Stimulated activated CD4-positive, alpha-beta T cell treated with anti-CD3 and anti-CD28 coated beads, Interleukin-15, amount 100 ng/mL, for 48 hours (primary cell): ENCODE data around the gene CRACDL.

Experiments
- DNase-seq, 2 donors: peaks; one replicate each; pipeline ENCODE4 v3.0.0-alpha.2; 2020; ENCODE audit warnings: low read depth in 2 of 2

CRACDL gene

GRCh38 chr2:98854682-98855081, 81.3 kb downstream of the CRACDL start:
- DNase-seq, result no peak

GRCh38 chr2:98852932-98853331, 83.1 kb downstream of the CRACDL start:
- DNase-seq, result no peak

GRCh38 chr2:98850074-98850473, 86.0 kb downstream of the CRACDL start:
- DNase-seq, result no peak

- no peak for DNase-seq
Measured at GRCh38 chr2:98849113-98849512, 86.9 kb downstream of the CRACDL start.

- no peak for DNase-seq
Measured at GRCh38 chr2:98847853-98848252, 88.2 kb downstream of the CRACDL start.

- DNase-seq, result no peak
Measured at GRCh38 chr2:98846041-98846440, 90.0 kb downstream of the CRACDL start.

- DNase-seq, result no peak
Measured at GRCh38 chr2:98842136-98842535, 93.9 kb downstream of the CRACDL start.

- no peak for DNase-seq
Measured at GRCh38 chr2:98839292-98839691, 96.7 kb downstream of the CRACDL start.

- peak in 1 of 2 donors; percentile 15 for DNase-seq
Measured at GRCh38 chr2:98835831-98836385, 100.1 kb downstream of the CRACDL start.

- DNase-seq, result no peak
Measured at GRCh38 chr2:98833917-98834263, 102.1 kb downstream of the CRACDL start.

- no peak for DNase-seq
Measured at GRCh38 chr2:98833172-98833916, 102.7 kb downstream of the CRACDL start.

- no peak for DNase-seq
Measured at GRCh38 chr2:98832172-98832571, 103.9 kb downstream of the CRACDL start.

- no peak for DNase-seq
Measured at GRCh38 chr2:98830571-98831145, 105.4 kb downstream of the CRACDL start.

GRCh38 chr2:98829581-98830270, 106.3 kb downstream of the CRACDL start:
- DNase-seq, result no peak

- no peak for DNase-seq
Measured at GRCh38 chr2:98828793-98829371, 107.1 kb downstream of the CRACDL start.

GRCh38 chr2:98828369-98828744, 107.7 kb downstream of the CRACDL start:
- no peak for DNase-seq

GRCh38 chr2:98827625-98828368, 108.2 kb downstream of the CRACDL start:
- no peak for DNase-seq

GRCh38 chr2:98826856-98827255, 109.2 kb downstream of the CRACDL start:
- DNase-seq, result no peak

- DNase-seq, result no peak
Measured at GRCh38 chr2:98825858-98826257, 110.2 kb downstream of the CRACDL start.

- DNase-seq, result no peak
Measured at GRCh38 chr2:98825404-98825803, 110.6 kb downstream of the CRACDL start.

GRCh38 chr2:98825020-98825350, 111.0 kb downstream of the CRACDL start:
- DNase-seq, result no peak
